RPMI8226 (cell line): Measurements from ENCODE around the gene MAGEB4.
"Not testable (repeated sequence)": the region's sequence is repeated elsewhere in the genome, so short reads cannot be mapped to it uniquely, and the experiment has no call there.

Experiments
- DNase-seq: peaks from one replicate; pipeline ENCODE4 v3.0.0-alpha.2; 2015

Gene MAGEB4, protein sequence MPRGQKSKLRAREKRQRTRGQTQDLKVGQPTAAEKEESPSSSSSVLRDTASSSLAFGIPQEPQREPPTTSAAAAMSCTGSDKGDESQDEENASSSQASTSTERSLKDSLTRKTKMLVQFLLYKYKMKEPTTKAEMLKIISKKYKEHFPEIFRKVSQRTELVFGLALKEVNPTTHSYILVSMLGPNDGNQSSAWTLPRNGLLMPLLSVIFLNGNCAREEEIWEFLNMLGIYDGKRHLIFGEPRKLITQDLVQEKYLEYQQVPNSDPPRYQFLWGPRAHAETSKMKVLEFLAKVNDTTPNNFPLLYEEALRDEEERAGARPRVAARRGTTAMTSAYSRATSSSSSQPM

DNA sequence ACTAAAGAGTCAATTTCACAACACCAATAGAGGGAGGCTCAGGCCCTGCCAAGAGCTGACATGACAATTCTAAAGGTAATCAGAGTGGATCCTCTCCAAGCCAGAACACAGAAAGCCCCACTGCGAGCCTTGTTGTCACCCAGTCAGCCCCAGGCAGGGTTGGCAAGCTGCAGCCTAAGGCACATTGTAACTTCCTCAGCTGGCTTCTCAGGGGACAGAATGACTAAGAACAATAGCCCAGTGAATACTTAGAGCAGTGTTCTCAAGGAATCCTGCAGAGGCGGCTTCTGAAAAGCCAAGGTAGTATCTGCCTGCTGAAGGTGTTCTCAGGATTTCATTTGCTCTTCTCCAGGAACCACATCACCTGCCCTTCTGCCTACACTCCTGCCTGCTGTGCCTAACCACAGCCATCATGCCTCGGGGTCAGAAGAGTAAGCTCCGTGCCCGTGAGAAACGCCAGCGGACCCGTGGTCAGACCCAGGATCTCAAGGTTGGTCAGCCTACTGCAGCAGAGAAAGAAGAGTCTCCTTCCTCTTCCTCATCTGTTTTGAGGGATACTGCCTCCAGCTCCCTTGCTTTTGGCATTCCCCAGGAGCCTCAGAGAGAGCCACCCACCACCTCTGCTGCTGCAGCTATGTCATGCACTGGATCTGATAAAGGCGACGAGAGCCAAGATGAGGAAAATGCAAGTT lies at the start of gene MAGEB4:
Gene MAGEB4 (plus strand): TSS at position 277 of the 692 bp plus-strand sequence. CDS start 136 bp downstream, at position 413.
- DNase-seq: no peak

DNA sequence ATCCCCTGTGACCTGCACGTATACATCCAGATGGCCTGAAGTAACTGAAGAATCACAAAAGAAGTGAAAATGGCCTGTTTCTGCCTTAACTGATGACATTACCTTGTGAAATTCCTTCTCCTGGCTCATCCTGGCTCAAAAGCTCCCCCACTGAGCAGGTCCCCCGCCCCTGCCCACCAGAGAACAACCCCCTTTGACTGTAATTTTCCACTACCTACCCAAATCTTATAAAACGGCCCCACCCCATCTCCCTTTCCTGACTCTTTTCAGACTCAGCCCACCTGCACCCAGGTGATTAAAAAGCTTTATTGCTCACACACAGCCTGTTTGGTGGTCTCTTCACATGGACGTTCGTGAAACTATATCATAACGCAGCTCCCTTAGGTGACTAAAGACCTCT lies 47.9 kb upstream of the MAGEB4 start:
- not testable (repeated sequence) for DNase-seq

DNA sequence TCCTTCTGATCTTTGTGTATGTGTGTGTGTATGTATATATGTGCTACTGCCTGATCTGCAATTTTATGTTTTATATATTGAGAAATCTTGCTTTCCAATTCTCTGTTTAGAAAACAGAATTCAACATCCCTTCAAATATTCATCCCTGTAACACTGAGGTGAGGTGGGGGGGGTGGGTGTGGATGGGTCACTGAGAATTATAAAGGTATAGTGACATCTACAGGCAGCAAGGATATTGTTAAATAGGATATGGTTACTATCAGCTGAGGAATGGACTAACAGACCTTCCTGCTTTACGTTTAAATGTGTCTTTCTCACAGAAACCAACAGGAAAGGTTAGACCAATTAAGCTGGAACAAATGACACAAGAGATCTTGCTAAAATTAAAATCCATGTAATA lies 45.5 kb upstream of the MAGEB4 start:
- no peak for DNase-seq

DNA sequence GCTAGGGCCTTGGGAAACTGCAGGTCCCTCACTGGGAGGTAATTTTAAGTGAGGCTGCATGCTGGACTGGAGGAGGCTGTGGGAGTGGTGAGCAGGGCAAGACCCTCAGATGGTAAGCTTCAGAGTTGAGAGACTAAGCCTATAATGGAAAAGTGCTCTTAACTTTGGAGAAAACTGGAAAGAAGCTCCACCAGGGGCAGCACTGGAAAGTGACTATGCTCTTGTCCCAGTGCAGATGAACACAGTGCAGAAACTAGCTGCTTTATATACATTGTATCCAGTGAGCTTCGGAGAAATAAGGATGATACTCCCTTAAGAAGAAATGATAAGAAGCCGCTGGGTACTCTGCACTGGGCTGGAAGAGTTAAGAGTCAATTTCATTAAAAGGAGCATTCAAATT lies 29.6 kb upstream of the MAGEB4 start:
- DNase-seq: no peak

DNA sequence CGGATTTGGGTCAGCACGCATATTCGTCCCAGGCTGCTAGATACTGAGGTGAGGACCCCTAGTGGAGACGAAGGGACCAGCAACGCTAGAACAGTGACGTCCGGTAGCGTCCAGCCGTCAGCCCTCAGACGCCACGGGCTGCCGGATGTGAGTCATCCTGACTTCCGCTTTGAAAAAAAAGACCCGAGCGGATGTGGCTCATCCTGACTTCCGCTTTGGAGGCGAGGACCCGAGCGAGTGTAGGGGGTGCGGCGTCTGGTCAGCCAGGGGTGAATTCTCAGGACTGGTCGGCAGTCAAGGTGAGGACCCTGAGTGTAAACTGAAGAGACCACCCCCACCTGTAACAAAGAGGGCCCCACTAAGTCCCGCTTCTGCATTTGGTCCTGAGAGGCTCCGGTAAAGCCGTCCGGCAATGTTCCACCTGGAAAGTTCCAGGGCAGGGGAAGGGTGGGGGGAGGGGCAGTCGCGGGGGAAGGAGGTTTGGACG lies 26.4 kb upstream of the MAGEB4 start, which contains the start of gene MAGEB2:
Gene MAGEB2 (plus strand): TSS at position 207 of the 487 bp plus-strand sequence. CDS start 3,018 bp downstream, outside the sequence.
- DNase-seq: peak; percentile 8

DNA sequence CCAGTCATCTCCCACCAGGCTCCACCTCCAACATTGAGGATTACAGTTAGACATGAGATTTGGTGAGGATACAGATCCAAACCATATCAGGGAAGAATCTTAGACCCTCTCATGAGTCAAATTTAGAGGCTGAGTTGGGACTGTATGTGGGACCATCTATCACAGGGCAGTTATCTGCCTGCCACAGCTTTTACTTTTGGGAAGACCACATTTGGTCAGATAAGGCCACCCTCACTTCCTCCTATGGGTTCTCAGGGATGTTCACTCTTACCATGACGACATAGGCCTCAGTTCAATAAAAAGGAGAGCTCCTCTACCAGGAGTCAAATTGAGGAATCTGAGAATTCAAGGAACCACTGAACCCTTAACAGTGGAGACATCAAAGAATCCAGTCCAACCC lies 24.3 kb upstream of the MAGEB4 start:
- DNase-seq: no peak

DNA sequence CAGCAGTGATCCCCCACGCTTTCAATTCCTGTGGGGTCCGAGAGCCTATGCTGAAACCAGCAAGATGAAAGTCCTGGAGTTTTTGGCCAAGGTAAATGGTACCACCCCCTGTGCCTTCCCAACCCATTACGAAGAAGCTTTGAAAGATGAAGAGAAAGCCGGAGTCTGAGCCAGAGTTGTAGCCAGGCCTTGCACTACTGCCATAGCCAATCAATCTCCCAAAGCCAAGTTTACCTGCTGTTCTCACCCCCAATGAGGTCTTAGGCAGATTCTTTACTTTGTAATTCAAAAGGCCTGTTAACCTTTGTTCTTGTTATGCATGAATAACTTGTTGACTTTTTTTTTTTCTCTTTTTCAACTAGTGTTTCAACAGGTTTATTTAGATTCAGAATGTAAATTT lies 22.4 kb upstream of the MAGEB4 start:
- no peak for DNase-seq

DNA sequence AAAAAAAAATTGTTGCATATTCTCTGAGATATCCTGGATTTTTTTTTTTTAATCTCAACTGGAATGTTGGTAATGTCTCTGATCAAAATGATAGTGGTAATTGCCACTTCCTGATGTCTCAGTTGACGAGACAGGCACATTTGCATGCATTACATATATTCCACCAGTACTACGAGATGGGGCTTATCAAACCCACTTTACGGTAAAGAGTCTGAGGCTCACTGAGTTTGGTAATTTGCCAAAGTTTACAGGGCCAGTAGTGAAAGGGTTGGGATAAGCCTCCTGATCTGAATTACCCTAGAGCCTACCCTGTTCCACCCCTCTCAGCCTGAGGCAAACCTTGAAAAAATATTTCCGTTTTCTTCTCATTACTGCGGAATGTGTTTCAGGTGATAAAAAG lies 21.1 kb upstream of the MAGEB4 start:
- no peak for DNase-seq

DNA sequence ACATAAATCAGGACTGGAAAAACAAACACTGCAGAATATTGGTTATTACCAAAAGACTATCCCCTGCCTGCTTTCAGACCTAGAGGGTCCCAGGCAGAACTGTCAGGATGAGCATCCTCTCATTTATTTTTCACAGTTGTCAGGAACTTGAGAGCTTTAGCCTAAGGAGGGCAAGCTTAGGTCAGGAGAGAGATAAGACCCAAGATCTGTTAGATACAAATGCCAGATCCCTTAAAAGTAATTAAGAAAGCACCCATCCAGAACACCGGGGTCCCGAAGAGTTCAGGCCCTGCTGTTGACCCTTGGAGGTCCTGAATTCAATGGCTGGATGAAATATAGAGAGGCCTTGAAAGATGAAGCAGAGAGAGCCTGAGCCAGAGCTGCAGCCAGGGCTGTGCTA lies 17.3 kb upstream of the MAGEB4 start:
- no peak for DNase-seq

DNA sequence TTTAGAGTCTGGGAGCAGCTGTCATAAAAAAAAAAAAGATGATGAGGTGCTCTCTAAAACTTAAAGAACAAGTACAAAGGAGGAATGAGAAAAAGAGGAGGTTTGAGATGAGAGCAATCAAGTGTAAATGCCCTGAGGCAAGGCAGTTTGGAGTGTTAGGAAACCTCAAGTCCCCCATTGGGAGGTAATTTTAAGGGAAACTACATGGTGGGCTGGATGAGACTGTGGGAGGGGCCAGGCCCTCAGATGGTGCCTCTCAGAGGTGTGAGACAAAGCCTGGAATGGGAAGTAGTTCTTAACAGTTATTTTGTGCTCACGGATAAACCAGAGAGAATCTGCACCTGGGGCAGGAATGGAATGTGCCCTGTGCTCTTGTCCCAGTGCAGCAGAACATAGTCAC lies 13.3 kb upstream of the MAGEB4 start:
- no peak for DNase-seq

DNA sequence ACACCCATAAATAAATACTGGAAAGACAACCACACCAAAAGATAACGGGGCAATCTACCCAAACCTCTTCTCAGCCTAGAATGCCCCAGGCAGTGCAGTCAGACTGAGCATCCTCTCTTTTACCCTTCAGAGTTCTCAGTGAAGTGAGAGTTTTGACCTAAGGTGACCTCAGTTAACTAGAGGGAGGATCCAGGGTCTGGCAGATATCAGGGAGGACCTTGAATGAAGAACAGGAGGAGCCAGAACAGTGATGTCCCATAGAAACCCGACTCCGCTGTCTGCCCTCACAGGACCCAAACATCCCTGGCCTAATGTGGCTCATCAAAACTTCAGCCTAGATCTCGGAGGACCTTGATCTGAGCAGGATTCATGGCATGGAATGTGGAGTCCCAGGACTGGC lies 11.4 kb upstream of the MAGEB4 start, which contains the start of gene MAGEB3:
Gene MAGEB3 (plus strand): TSS at position 263 of the 400 bp plus-strand sequence. CDS start 5,268 bp downstream, outside the sequence.
- DNase-seq: no peak

DNA sequence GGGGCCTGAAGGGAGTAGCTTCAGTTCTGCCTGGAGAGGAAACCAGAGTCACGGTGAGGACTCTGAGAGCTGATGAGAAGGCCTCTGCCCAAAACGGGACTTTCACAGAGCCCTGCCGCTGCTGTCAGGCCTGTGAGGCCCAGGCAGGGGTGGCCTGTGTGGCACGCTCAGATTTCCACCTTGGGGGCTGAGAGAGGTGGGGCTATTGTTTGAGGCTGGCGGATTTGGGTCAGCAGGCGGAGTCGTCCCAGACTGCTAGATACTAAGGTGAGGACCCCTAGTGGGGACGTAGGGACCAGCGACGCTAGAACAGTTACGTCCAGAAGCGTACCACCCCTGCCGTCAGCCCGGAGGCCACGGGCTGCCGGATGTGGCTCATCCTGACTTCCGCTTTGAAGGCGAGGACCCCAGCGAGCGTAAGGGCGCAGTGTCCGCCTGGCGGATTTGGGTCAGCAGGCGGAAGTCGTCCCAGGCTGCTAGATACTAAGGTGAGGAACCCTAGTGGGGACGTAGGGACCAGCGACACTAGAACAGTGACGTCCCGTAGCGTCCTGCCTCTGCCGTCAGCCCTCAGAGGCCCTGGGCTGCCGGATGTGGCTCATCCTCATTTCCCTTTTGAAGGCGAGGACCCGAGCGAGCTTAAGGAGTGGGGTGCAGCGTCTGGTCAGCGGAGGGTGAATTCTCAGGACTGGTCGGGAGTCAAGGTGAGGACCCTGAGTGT lies 5.1 kb downstream of the MAGEB4 start, which contains the start of gene MAGEB1:
Gene MAGEB1 (plus strand): TSS at position 378 of the 721 bp plus-strand sequence. CDS start 3,348 bp downstream, outside the sequence.
- DNase-seq: no peak

DNA sequence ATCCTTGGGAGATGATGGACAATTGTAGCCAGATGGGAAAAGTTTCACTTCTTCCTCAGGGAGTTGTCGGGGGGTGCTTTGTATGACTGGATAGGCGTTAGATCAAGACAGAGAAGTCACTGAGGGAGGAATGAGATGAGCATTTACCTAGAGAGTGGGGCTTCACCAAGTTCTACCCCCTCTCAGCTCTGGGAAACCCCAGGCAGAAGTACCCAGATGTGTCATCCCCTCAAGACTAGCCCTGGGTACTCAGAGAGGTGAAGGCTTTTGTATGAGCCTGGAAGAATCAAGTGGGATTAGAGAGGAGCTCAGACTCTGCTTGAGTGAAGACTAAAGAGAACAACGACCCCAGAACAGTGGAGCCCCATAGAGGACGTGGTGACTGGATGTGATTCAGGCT lies 7.1 kb downstream of the MAGEB4 start:
- no peak for DNase-seq

DNA sequence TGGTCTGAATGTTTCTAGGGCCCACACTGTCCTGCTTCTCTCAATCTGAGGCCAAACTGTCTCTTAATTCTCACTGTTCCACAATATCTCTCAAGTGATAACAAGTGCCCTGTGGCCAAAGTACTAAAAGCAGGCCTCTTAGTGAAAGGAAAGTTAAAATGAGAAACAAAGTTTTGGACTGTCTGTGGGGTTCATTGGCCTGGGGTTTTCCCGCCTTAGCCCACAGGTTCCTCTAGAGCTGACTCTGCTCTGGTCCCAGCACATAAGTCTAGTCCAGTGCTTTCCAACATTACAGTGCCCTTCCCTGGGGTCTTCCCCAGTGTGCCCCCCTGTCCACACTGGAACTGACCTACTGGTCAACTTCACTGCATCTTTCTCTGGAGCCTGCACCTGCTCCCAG lies 11.5 kb downstream of the MAGEB4 start:
- DNase-seq: no peak

DNA sequence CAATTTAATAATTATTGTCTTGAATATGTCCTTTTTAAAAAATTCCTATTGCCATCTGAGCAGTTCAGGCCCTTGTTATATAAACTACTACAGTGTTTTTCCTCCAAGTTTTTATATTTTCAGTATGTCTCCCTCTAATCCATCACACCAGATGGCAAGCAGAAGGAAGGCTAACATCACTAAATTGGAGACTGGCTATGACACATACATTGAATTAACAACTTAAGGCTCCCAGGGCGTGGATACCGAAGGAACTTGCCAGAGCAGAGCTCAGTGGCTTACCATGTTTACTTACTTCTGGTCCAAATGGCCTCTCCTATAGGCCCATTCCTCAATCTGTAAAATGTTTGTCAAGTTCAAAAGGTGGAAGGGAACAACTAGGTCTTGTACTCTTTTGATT lies 18.1 kb downstream of the MAGEB4 start:
- DNase-seq: no peak

DNA sequence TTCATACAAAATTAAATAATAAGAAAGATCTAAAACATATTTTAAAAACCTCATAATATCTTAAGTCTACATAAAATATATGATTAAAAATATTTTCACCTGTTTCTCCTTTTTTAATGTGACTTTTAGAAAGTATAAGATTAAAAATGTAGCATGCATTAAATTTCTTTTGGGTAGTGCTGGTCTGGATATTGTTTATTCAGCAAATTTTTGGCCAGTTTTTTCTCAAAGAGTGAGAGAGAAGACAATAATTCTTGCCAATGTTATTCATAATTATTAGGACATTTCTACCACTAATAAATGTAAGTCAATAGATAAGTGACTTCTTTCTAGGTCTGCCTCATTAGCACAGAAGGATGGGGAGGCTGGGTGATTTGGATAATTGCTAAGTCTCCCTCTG lies 19.2 kb downstream of the MAGEB4 start:
- DNase-seq: no peak

DNA sequence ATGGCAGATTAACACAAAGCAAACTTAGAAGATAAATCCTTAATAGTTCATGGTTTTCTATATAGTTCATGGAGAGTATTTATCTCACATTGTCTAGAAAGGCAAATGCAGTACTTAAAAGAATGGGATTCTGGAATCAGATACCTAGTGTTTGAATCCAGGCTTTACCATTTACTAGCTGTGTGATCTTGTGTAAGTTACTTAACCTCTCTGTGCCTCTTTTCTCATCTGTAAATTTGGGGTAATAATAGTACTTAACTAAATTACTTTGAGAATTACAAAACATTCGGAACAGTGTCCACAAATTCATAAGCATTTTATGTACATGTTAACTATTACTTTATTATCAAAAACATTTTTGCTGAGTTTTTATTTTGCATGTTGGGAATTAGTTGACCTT lies 21.0 kb downstream of the MAGEB4 start:
- no peak for DNase-seq

DNA sequence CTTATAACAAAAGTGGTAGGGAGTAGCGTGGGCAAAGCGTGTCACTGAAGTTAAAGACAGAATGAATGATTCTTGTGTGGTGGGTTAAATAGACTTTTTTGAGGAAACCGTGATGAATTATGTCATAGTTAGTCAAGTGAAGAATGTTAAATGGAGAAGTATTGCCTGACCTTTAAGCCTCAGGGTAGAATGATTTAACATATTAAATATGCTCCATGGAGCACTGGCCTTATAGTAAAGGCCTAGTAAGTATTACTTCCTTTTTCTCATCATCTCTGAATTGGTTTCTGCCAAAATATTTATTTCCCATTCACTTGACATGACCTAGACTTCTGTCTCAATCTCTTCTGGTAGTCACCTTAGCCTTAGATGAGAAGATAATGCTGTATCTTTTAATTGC lies 28.8 kb downstream of the MAGEB4 start:
- DNase-seq: no peak

DNA sequence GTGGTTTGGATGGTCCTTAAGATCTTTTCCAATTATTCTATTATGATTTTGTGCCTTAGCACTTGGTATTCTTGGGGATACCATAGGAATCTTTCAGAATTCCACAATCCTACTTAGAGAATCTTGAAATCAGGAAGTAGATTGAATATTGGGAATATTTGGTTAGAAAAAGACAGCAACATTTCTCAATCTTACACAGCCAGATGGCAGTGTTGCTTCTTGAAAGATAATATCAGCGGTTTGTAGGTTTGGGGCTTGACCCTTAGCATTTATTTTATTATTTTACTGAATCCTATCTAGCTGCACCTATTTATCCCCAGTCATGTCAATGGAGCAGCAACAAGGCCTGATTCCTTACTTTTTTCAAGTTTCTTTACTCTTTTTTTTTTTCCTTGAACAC lies 33.7 kb downstream of the MAGEB4 start:
- DNase-seq: no peak

DNA sequence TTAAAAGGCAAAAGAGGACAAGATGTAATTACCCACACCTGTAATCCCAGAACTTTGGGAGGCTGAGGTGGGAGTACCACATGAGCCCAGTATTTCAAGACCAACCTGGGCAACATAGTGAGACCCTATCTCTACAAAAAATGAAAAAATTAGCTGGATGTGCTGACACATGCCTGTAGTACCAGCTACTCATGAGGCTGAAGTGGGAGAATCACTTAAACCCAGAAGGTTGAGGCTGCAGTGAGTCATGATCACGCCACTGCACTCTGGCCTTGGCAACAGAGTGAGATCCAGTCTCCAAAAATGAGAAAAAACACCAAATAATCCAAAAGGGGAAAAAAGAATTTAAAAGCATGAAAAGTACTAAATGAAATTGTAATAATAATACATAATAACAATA lies 36.6 kb downstream of the MAGEB4 start:
- DNase-seq: no peak

DNA sequence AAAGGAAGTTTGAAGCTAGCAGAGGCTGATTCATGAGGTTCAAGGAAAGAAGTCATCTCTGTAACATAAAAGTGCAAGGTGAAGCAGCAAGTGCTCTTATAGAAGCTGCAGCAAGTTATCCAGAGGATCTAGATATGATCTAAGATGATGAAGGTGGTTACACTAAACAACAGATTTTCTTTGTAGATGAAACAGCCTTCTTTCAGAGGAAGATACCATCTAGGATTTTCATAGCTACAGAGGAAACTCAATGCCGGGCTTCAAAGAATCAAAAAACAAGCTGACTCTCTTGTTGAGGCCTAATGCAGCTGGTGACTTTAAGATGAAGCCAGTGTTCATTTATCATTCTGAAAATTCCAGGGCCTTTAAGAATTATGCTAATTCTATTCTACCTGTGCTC lies 38.6 kb downstream of the MAGEB4 start:
- no peak for DNase-seq

DNA sequence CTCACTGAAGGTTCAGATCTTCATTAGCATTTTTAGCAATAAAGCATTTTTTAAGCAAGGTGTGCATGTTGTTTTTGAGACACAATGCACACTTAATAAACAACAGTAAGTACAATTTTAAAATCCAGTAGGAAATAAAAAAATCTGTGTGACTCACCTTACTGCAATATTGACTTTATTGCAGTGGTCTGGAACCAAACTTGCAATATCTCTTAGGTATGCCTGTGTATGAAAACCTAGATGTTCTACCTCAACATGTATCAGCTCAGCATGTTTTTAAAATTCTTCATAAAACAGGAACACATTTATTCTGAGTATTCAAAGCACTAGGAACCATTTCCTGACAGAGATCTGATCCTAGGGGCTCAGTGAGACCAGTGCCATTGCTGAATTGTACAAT lies 40.7 kb downstream of the MAGEB4 start:
- DNase-seq: no peak

DNA sequence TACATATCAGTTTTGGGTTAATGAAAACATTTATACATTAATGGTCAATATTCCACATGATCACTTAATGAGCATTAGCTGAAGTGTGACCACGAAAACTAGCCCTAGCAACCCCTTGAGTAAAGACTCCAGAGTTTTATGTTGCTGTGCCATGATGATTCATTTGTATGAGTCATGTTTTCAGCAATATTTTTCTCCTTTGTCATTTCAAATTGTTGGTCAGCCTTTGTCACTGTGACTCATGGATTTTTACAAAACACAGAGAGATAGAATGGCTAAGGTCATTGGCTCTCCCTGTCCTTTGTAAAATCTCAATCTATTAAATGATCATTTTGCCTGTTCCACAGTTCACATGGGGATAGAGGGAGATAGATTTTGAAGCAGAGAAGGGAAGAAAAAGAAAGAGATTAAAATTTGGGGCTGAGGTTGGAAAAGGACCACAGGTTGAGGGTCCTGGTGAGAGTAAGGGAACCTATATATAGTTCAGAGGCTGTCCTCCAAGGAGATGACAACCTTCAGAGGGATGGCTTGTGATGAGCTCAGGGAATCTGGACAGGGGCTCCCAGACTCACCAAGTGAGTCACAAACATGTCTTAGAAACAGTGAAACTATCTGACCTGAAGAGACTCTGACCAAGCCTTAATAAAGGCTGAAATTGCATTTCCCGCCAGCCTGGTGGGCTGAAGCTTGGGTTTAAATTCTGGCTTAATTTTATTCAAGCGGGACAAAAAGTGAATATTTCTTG lies 41.8 kb downstream of the MAGEB4 start:
- no peak for DNase-seq
